GM19193 (cell line): ENCODE data around the gene ZNF800.

Experiments used
- POLR2A ChIP-seq: IDR thresholded peaks from 4 replicates; pipeline ENCODE4 v1.6.1; 2011; ENCODE audit not compliant: insufficient read depth, insufficient read length; ENCODE audit errors: extremely low read depth

Gene ZNF800

DNA sequence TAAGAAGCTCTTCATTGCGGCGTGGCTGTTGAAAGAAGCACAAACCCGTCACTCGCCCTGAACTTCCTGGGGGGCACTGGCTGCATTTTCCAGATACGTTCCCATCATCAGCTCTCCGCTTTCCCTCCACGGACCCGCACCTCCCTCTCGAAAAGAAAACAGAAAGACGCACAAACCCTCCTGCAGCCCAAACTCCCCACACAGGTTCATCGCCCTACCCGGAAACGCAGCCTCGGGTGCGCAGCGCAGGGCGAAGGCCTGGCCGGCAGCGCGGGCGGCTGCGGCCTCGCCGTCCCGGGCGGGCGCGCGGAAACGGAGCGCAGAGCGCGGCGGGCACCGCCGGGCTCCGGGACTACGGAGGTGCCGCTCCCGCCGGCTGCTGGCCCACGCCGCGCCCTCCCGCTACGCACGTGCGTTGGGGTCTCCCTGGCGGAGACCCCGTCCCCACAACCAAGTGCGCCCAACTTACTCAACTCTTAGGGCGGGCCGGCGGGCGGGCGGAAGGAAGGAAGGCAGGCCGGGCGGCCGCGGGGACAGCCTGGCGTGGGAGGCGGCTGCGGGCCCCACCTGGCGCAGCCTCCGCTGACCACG, 822 bp downstream of the ZNF800 start:
- peak; percentile 41 for TF ChIP-seq POLR2A

DNA sequence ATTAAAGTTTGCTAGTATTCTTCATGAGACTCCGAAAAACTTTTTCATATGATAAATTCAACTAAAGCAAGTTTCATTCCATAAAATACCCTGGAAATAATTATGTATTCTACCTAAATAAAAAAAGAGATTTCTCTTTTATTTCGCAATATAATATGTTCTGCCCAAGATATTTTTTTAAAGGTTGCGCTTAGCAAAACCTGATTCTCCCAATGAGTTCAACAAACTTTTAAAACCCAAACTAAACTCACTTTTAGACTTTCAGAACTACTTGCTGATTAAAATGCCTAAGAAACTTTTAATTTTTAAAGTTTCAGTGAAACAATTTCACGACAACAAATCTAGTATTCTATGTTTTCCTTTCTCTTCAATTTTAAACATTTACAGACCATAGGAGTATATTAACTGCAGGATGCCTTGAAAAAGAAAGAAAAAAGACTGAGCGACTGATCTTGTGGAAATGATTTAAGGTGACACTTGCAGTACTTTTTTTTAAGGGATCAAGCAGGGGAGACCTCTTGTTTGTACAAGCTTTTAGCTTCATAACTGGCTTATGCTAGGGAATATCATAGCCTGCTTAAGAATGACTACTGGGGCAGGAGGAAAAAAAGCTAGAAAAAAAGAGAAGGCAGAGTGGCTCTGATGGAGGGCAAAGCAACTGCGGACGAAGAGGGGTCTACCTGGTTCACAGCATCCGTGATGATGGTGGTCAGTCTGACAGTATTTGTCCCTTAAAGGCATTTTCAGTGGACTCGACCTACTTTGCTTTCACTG, 1.5 kb downstream of the ZNF800 start:
- no peak for TF ChIP-seq POLR2A

DNA sequence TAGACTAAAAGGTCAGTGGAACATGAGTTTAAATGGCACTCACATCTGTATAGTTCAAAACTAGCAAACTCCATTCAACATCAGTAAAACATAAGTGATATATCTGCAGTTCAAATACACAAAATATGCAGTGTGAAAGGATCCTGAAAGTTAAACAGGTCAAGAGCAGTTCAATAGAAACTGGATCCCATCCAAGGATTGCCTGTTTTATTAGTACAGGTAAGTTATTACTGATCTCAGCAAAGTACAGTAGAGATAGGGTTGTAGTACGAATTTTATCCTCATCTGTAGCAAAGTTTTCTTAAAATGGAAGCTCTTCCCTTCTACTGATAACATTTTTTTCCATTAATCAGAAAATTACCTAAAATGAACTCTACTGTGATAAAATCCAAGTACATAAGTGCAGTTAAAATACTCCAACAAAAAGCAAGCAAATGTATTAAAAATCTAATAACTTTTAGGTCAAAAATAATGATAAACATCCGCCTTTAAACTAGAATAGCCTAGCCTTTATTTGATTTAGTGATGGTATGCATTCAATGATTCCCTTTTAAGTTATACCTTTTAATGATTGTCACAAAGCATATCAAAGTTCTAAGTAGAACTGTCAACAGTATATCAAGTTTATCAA, 2.2 kb downstream of the ZNF800 start:
- no peak for TF ChIP-seq POLR2A

DNA sequence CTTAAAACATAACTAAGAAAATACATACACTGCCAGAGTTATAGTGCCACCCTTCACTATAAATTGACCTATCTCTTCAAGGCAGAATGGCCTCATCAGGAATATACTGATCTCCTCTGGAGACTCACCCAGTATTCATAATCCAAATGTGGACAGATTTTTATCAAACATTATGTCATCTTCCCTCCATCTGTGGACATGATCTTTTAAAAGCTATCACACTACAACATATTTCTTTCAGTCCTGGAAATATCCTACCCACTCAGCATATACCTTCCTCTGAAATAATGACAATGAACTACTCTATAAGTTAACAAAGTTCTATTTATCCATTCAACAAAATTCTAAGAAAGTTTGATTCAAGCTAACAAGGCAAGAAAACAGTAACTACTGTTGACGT, 3.2 kb downstream of the ZNF800 start:
- TF ChIP-seq POLR2A = no peak

DNA sequence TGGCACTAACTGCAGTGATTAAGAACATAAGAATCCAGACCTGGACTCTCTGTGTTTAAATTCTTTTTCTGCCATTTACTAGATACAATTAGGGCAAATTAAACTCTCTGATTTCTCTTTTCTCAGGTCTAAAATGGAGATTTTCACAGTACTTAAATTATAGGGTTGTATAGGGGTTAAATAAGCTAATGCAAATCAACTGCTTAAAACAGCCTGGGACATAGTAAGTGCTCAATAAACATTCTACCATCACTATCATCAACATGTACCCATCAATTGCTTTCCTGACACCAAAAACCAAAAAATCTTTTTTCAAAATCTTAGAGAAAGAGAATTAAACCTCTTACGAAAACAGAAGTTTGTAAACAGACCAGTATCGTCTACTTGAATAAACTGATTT, 4.5 kb downstream of the ZNF800 start:
- TF ChIP-seq POLR2A = no peak

DNA sequence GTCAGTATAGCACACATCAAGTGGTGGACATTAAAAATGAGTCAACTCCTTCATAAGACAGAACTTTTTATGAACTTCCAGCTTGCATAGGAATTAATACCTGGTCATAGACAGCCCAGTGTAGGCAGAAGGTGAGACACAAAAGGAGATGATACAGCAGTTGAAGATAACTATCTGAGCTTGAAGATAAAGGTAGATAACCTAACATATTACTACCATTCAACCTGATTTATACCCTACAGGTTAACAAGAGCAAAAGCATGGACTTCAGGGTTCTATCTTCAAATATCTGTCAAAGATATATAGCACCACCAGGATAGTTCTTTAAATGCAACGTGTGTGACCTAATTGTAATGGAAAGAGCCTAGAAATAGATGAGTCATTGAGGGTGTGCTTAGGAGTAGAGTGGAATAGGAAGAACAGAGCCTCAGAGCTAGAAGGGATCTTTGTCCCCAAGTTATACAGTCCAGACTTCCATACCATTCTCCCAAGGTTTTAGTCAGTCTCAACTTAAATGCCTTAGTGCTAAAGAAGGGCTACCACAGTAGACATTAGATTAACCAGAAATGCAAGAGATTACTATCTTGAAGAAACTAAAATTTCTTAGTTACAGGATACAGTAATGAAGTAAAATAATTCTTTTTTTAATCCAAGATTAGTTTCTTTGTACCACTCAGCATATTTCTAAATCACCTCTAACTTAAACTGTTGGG, 9.2 kb downstream of the ZNF800 start:
- no peak for TF ChIP-seq POLR2A

DNA sequence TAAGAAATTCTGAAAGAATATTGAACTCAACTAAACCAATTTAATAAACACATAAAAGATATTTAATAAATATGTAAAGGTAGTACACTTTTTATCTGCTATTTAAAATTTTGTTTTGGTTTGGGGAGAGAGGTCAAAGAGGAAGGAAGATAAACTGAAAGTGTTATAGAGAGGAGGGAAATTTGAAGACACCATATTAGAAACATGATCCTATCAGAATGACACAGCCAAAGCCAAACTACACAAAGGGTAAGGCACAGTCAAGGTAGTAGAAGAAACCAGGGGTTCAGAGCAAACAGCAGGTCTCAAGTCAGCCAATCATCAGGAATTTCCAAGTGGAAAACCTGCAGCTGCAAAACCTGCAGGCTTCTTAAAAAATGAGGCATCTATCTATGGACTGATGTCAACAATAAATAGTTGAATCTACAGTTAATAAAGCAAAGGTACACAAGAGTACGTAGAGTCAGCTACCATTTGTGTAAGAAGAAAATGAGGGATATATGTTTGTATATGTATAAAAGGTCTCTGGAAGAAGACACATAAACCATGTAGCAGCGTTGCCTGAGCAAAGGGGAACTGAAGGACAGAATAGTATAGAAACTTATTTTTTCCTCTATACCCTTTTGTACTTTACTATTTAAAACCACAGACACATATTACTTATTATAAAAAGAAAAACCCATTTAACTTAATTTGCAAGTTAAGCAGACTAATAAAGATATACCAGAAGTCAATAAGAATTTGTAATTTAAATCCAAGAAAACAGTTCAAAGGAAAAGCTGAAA, 10.0 kb downstream of the ZNF800 start:
- no peak for TF ChIP-seq POLR2A

DNA sequence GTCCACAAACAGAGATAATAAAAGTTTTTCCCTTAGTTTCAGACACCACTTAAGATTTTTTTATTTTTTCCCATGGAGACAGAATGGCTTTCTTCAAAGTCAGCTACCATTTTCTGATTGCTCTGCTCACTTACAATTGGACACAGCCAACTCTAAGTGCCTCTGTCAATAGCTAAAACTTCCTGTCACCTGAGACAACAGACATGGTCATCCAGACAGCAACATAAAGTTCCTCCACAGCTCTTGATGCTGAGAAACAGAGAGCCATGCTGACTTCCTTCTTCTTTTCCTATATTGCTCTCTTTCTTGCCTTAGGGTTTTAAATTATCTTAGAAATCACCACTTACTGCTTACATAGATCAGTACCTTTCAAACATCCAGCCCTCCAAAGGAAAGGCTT, 12.0 kb downstream of the ZNF800 start:
- no peak for TF ChIP-seq POLR2A

DNA sequence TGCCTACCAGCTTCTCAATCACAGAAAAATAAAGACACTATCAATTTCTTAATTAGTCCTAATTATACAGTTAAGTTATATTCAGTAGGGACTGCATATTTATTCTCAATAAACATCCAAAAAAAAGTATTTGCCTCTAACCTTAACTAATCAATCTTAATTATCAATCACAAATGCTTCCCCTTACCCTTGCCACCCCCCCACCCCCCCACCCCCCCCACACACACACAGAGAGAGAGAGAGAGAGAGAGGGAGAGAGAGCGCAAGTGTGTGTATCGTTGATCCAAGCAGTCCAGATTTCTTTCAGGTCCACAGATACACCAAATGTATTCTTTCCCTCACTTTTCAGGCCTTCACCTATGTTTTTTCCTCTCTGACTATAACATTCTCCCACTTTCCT, 12.9 kb downstream of the ZNF800 start:
- no peak for TF ChIP-seq POLR2A

DNA sequence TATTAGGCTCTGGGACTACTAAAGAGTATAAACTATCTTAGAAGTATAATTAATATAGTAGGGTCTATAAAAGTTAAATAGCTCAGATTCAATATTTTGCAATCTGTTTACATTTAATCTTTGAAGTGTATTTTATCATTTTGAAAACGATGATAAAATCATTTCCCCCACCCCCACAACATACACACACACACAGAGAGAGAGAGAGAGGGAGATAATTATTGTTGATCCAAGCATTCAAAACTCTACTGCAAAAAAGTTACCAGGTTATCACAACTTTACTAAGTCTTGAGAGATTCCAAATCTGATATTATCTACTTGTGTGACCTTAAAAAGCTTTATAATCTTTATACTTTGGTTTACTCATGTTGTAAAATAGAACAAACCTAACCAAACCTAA, 14.0 kb downstream of the ZNF800 start:
- no peak for TF ChIP-seq POLR2A

DNA sequence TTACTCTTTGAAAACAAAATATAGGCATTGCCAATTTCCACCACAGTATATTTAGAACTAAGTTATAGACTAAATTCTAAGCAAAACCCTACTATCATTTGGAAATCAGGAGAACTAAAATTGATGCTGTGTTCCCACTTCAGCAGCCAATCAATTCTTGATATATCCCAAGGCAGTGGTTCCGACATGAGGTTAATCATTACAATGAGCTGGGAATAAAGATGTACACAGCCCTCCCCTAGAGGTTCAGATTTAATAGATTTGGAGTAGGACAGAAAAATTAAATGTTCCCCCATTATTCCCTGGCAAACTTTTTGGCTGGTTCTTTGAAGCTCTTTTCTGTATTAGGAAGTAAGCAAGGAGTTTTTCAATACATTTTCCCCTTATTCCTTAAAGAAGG, 15.1 kb downstream of the ZNF800 start:
- TF ChIP-seq POLR2A = no peak

DNA sequence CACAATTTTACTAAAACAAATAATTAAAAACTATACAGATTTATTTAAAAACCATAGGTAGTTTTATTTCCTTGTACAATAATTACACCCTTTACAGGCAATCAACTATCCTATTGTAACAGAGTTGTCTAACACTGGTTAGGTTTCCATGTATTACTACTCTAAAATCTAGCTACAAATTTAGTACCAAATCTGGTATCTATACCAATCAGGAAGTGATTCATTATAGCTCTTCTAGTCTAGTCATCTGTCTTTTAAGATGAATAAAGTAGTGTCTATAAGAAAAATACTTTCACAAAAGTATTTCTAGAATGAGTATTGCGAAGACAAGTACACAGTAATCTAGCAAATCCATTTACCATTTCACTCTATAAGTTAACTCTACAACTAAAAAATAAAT, 16.9 kb downstream of the ZNF800 start:
- TF ChIP-seq POLR2A = no peak

DNA sequence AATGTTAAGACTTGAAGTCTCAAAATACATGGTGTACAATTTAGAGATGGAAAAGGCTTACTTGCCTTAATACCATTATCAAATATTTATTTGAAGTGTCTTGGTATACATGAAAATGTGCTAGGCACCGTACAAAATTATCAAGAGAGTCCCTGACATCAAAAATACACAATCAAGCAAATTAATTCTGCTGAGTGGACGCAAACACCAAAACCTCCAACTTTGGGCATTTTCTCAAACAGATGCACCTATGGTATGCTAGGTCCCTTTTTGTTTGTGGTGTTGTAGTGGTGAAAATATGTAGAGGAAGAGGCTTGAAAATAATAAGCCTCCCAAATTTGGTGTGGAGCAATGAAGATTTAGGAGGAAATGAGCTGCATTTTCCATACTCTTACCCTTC, 24.8 kb downstream of the ZNF800 start:
- TF ChIP-seq POLR2A = no peak

DNA sequence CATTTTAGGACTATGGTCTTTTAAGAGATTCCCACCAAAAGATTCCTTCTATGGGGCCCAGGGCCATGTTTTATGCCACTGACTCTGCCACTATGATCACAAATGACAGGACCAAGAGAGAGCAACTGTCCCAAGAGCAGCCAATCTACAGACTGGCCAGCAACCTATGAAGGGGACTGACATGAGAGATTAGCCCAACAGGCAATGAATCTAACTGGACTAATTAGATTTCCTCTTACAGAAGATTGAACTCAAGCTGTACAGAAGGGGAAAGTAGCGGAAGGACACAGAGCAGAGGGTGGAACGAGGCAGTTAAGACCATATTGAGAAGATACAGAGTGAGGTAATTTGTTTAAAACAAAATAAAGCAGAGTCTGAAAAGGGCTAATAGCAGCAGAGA, 25.8 kb downstream of the ZNF800 start:
- TF ChIP-seq POLR2A = no peak

DNA sequence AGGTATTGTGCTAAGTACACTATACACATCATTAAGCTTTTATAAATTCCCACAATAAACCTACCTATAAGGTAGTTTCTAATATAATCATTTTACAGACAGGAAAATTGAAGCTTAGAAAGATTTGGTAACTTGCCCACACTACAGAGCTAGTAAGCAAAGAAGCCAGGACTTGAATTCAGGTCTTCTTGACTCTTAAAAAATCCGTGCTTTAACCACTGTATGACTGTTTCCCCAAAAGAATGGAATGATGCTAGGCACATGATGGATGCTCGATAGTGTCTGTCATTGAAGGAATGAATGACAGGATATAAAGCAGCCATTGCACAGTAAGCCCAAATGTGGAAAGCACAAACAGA, 26.6 kb downstream of the ZNF800 start:
- TF ChIP-seq POLR2A = no peak
